ENCODE results near the gene SSC5D. TPM values are rescaled to one million over a fixed set of nuclear protein-coding genes. Genes with fewer than 3 reads are reported as not detected.
A peak's percentile ranks its signal among the peaks of the same experiment; 100 is the strongest.

SSC5D gene
- total RNA-seq, 1 experiment from 2014 or later = 0.86 TPM

GRCh38 chr19:55467236-55468053, 20.8 kb upstream of the SSC5D start:
- Mint-ChIP-seq H3K4me1 (ENCODE audit: low read depth, unreplicated experiment) (peaks cover 11% of the 10 kb centered on the region), H3K9me3 (ENCODE audit: unreplicated experiment) (no peaks in the 10 kb centered on the region), H3K27me3 (ENCODE audit: insufficient read depth, unreplicated experiment) (peaks cover 7% of the 10 kb centered on the region), H3K27ac (ENCODE audit: unreplicated experiment) (no peak overlapping the region), H3K36me3 (ENCODE audit: insufficient read depth, unreplicated experiment) (peaks cover under 1% of the 10 kb centered on the region), H3K4me3 (ENCODE audit: unreplicated experiment) (no peak overlapping the region)
- POLR2A ChIA-PET = interaction anchor here (0.6 to 1.1 kb wide), 2 partner anchors 9 to 36 kb away, joined by 4 read pairs; partner anchors contain the start of gene ZNF628
- BruUV-seq (replicated peaks) = no TSS peak
- peak in 1 of 2 experiments; percentile 83 for DNase-seq
- no peaks in the 10 kb centered on the region for H3K36me3 ChIP-seq (ENCODE audit: control insufficient read depth, insufficient read depth, low read length)
- no peaks in the 10 kb centered on the region for H3K27me3 ChIP-seq (replicated peaks; ENCODE audit: control insufficient read depth, insufficient read depth, low read length)
- TF ChIP-seq CTCF (IDR thresholded peaks at IDR 0.05; ENCODE audit: insufficient read depth in 1 of 2, low read depth in 1 of 2, low read length in 1 of 2, severe bottlenecking in 1 of 2, unreplicated experiment in 1 of 2) = peak; percentile 82 to 97
- intact Hi-C loops (cut with micrococcal nuclease; ENCODE audit: unreplicated experiment) = loop anchor here (1.0 to 2.0 kb wide), 2 partner anchors 37 to 164 kb away; no protein-coding TSS in a partner anchor
- no peaks in the 10 kb centered on the region for H3K4me1 ChIP-seq
- CTCF ChIA-PET = interaction anchor here (0.6 to 3.0 kb wide), 17 partner anchors 9 to 1047 kb away, joined by 3 to 35 read pairs (median 4); partner anchors contain the start of genes FIZ1, HSPBP1, KMT5C and NAT14
- H3K9me3 ChIP-seq = no peaks in the 10 kb centered on the region
- H3K4me3 ChIP-seq (ENCODE audit: low read depth, low read length) = no peak overlapping the region

GRCh38 chr19:55468054-55468393, 20.2 kb upstream of the SSC5D start:
- intact Hi-C loops (cut with micrococcal nuclease; ENCODE audit: unreplicated experiment) = no loop called here
- H3K27ac Mint-ChIP-seq (ENCODE audit: unreplicated experiment) = no peak overlapping the region
- H3K27me3 Mint-ChIP-seq (ENCODE audit: insufficient read depth, unreplicated experiment) = peaks cover 5% of the 10 kb centered on the region
- no TSS peak for BruUV-seq (replicated peaks)
- H3K9me3 Mint-ChIP-seq (ENCODE audit: unreplicated experiment) = no peaks in the 10 kb centered on the region
- H3K4me3 ChIP-seq (ENCODE audit: low read depth, low read length) = no peak overlapping the region
- DNase-seq = no peak
- H3K9me3 ChIP-seq = no peaks in the 10 kb centered on the region
- H3K4me3 Mint-ChIP-seq (ENCODE audit: unreplicated experiment) = no peak overlapping the region
- no peaks in the 10 kb centered on the region for H3K4me1 ChIP-seq
- TF ChIP-seq CTCF (IDR thresholded peaks at IDR 0.05; ENCODE audit: insufficient read depth in 1 of 2, low read depth in 1 of 2, low read length in 1 of 2, severe bottlenecking in 1 of 2, unreplicated experiment in 1 of 2) = no peak
- no peaks in the 10 kb centered on the region for H3K36me3 ChIP-seq (ENCODE audit: control insufficient read depth, insufficient read depth, low read length)
- H3K27me3 ChIP-seq (replicated peaks; ENCODE audit: control insufficient read depth, insufficient read depth, low read length) = no peaks in the 10 kb centered on the region
- no peaks in the 10 kb centered on the region for H3K36me3 Mint-ChIP-seq (ENCODE audit: insufficient read depth, unreplicated experiment)
- peaks cover 11% of the 10 kb centered on the region for H3K4me1 Mint-ChIP-seq (ENCODE audit: low read depth, unreplicated experiment)
- CTCF ChIA-PET = interaction anchor here (0.7 to 3.0 kb wide), 8 partner anchors 8 to 311 kb away, joined by 4 to 35 read pairs (median 7); partner anchors contain the start of genes NAT14, ZNF628 and ZNF865
- POLR2A ChIA-PET = interaction anchor here (1.1 kb wide), 1 partner anchor 8 kb away, joined by 4 read pairs; the partner anchor contains the start of gene ZNF628

- no peaks in the 10 kb centered on the region for H3K9me3 Mint-ChIP-seq (ENCODE audit: unreplicated experiment)
- ChIA-PET CTCF (interaction anchor here (0.9 kb wide), 1 partner anchor 33 kb away, joined by 3 read pairs; no protein-coding TSS in a partner anchor), POLR2A (interaction anchor here (1.2 kb wide), 1 partner anchor 14 kb away, joined by 4 read pairs; the partner anchor contains the start of gene NAT14)
- H3K4me3 Mint-ChIP-seq (ENCODE audit: unreplicated experiment) = no peak overlapping the region
- BruUV-seq (replicated peaks) = no TSS peak
- H3K36me3 ChIP-seq (ENCODE audit: control insufficient read depth, insufficient read depth, low read length) = no peaks in the 10 kb centered on the region
- no peak for DNase-seq
- peaks cover 5% of the 10 kb centered on the region for H3K4me1 Mint-ChIP-seq (ENCODE audit: low read depth, unreplicated experiment)
- no peak overlapping the region for H3K4me3 ChIP-seq (ENCODE audit: low read depth, low read length)
- TF ChIP-seq CTCF (IDR thresholded peaks at IDR 0.05; ENCODE audit: insufficient read depth in 1 of 2, low read depth in 1 of 2, low read length in 1 of 2, severe bottlenecking in 1 of 2, unreplicated experiment in 1 of 2) = no peak
- intact Hi-C loops (cut with micrococcal nuclease; ENCODE audit: unreplicated experiment) = no loop called here
- peaks cover 11% of the 10 kb centered on the region for H3K4me1 ChIP-seq
- no peaks in the 10 kb centered on the region for H3K9me3 ChIP-seq
- no peaks in the 10 kb centered on the region for H3K27me3 ChIP-seq (replicated peaks; ENCODE audit: control insufficient read depth, insufficient read depth, low read length)
- H3K36me3 Mint-ChIP-seq (ENCODE audit: insufficient read depth, unreplicated experiment) = peaks cover 5% of the 10 kb centered on the region
- no peak overlapping the region for H3K27ac Mint-ChIP-seq (ENCODE audit: unreplicated experiment)
- H3K27me3 Mint-ChIP-seq (ENCODE audit: insufficient read depth, unreplicated experiment) = peaks cover 3% of the 10 kb centered on the region
These were observed 17.0 kb upstream of the SSC5D start for GRCh38 chr19:55471266-55471665.
